Gastrocnemius medialis (tissue), 4 donors: ENCODE results near the gene ADPRHL1. TPM values are rescaled to one million over a fixed set of nuclear protein-coding genes. Genes with fewer than 3 reads are reported as not detected.

Source experiments
- ATAC-seq, 2 donors: fragments of 150-250 bp; one replicate each; pipeline ENCODE4 v1.9.1; 2016
- DNase-seq, 2 donors: peaks; one replicate each; pipeline ENCODE4 v3.0.0-alpha.2; 2019
- H3K27ac ChIP-seq, 4 donors: fragments of 200-600 bp; sonication (generic); 1 replicate in 1 of 4; 2 replicates in 3 of 4; pipeline ENCODE4 v1.5.1; 2016 to 2018; ENCODE audit warnings: mild to moderate bottlenecking in 2 of 4, moderate library complexity in 1 of 4
- H3K27me3 ChIP-seq, 3 donors: fragments of 200-600 bp; sonication (generic) in 2 of 3; 1 replicate in 1 of 3; 2 replicates in 2 of 3; pipeline versions ENCODE4 v1.5.1 to v1.6.0; 2016 to 2019; ENCODE audit warnings: mild to moderate bottlenecking in 1 of 3, moderate library complexity in 1 of 3
- H3K36me3 ChIP-seq, 2 donors: fragments of 200-600 bp; sonication (generic) in 1 of 2; one replicate each; pipeline ENCODE4 v1.5.1; 2017 to 2018
- H3K4me1 ChIP-seq, 2 donors: fragments of 200-600 bp; sonication (generic) in 1 of 2; one replicate each; pipeline ENCODE4 v1.5.1; 2016 to 2017; ENCODE audit warnings: mild to moderate bottlenecking in 2 of 2
- H3K4me3 ChIP-seq, 4 donors: fragments of 200-600 bp; sonication (generic) in 3 of 4; 1 replicate in 1 of 4; 2 replicates in 3 of 4; pipeline ENCODE4 v1.5.1; 2016 to 2019; ENCODE audit warnings: mild to moderate bottlenecking in 2 of 4
- H3K9me3 ChIP-seq, 3 donors: fragments of 200-600 bp; sonication (generic) in 2 of 3; 1 replicate in 1 of 3; 2 replicates in 2 of 3; pipeline ENCODE4 v1.5.1; 2016 to 2019
- CTCF ChIP-seq, 5 experiments: fragments of 450-650 bp in 3 of 5; fragments of 200-600 bp in 2 of 5; sonication (generic) in 2 of 5; IDR thresholded peaks in 4 of 5; conservative IDR thresholded peaks in 1 of 5; 1 replicate in 4 of 5; 2 replicates in 1 of 5; pipeline ENCODE4 v1.5.1; 2016 to 2019; ENCODE audit warnings: antibody characterized with exemption in 5 of 5, mild to moderate bottlenecking in 3 of 5, moderate library complexity in 3 of 5
- POLR2A ChIP-seq, 2 donors: fragments of 450-650 bp; IDR thresholded peaks; one replicate each; pipeline ENCODE4 v1.6.1; 2017; ENCODE audit warnings: antibody characterized with exemption in 2 of 2, mild to moderate bottlenecking in 2 of 2, moderate library complexity in 2 of 2
- in situ Hi-C, 4 donors: fragments of 200-750 bp; cut with MboI; loops; one replicate each; pipeline versions ENCODE4 v1.15.0 to v1.8.0; 2017; ENCODE audit warnings: low sequenced_read_pairs in 4 of 4
- intact Hi-C: fragments of 100-400 bp; cut with DNase I; formaldehyde crosslinking; loops from one replicate; pipeline ENCODE4 v1.15.1; 2023; ENCODE audit warnings: low total_unique reads
- total RNA-seq, 4 donors: library from RNA; depleted of rRNA; stranded (reverse); fragments of >200 nt; gene quantifications; one replicate each; pipeline versions ENCODE4 v1.1.0 to v1.2.3, GENCODE V29; 2016

ADPRHL1 gene
- total RNA-seq, 4 donors from 2014 or later: 224 to 354 (median 295) TPM

GRCh38 chr13:113350065-113350937 is 103.0 kb downstream of the ADPRHL1 start:
- Histone ChIP-seq H3K4me3 (no peak overlapping the region), H3K27ac (peak overlapping the region in 1 of 4 donors; percentile 61), H3K36me3 (peaks cover 0 to 10% of the 10 kb centered on the region in 2 donors), H3K4me1 (peaks cover 0 to 9% of the 10 kb centered on the region in 2 donors), H3K27me3 (no peaks in the 10 kb centered on the region), H3K9me3 (no peaks in the 10 kb centered on the region)
- intact Hi-C loops (no loop called here), in situ Hi-C loops (no loop called here)
- ATAC-seq: no peak
- DNase-seq: no peak
- TF ChIP-seq POLR2A (IDR thresholded peaks at IDR 0.05): no peak
- TF ChIP-seq CTCF (IDR thresholded peaks at IDR 0.05 in 4 of 5, conservative IDR thresholded peaks at IDR 0.05 in 1 of 5): no peak

Other genes starting within 250 kb of the ADPRHL1 start
- gene PCID2, start 244.8 kb downstream of the ADPRHL1 start, total RNA-seq: 10 to 100 TPM; 26.4 to 45.6 (median 28.0) TPM
- 100 to 1,000 TPM; 232 to 319 (median 234) TPM for gene CUL4A, start 243.9 kb downstream of the ADPRHL1 start, total RNA-seq
- gene LAMP1, start 156.2 kb downstream of the ADPRHL1 start, total RNA-seq: 10 to 100 TPM; 36.4 to 80.9 (median 66.9) TPM
- gene GRTP1, start 89.4 kb downstream of the ADPRHL1 start, total RNA-seq: 1 to 10 TPM; 2.6 to 8.8 (median 6.0) TPM
- 10 to 100 TPM; 45.1 to 63.6 (median 56.0) TPM for gene DCUN1D2, start 37.2 kb upstream of the ADPRHL1 start, total RNA-seq
- 10 to 100 TPM; 14.9 to 35.4 (median 29.1) TPM for gene TFDP1, start 131.3 kb upstream of the ADPRHL1 start, total RNA-seq
- not detected for gene ATP4B, start 204.7 kb upstream of the ADPRHL1 start, total RNA-seq
- gene GRK1, start 213.7 kb upstream of the ADPRHL1 start, total RNA-seq: under 1 TPM in 1 of 4 donors, not detected in 3; 0.10 TPM